Smooth muscle cell (in vitro differentiated cells): ENCODE data around the gene RAB6D. TPM values are rescaled to one million over a fixed set of nuclear protein-coding genes. Genes with fewer than 3 reads are reported as not detected.
"Not testable (repeated sequence)": the region's sequence is repeated elsewhere in the genome, so short reads cannot be mapped to it uniquely, and the experiment has no call there.

Experiments
- DNase-seq: peaks from one replicate; lab custom pipeline; 2025; ENCODE audit not compliant: unreplicated experiment; lab: John Stamatoyannopoulos, UW
- H2AFZ ChIP-seq: fragments of 200-600 bp; sonication (generic); 2 replicates; pipeline ENCODE4 v1.6.0; 2016; ENCODE audit warnings: antibody characterized with exemption, low read depth, mild to moderate bottlenecking
- H3F3A ChIP-seq: fragments of 200-600 bp; sonication (generic); 2 replicates; pipeline ENCODE4 v1.6.0; 2017; ENCODE audit warnings: antibody characterized with exemption, low read depth
- H3K27ac ChIP-seq: fragments of 200-600 bp; sonication (generic); 2 replicates; pipeline ENCODE4 v1.5.1; 2016; ENCODE audit warnings: low read depth, mild to moderate bottlenecking
- H3K27me3 ChIP-seq: fragments of 200-600 bp; sonication (generic); 2 replicates; pipeline ENCODE4 v1.6.1; 2016; ENCODE audit warnings: low read depth, mild to moderate bottlenecking
- H3K36me3 ChIP-seq: fragments of 200-600 bp; sonication (generic); 2 replicates; pipeline ENCODE4 v1.5.1; 2016; ENCODE audit warnings: low read depth
- H3K4me1 ChIP-seq: fragments of 200-600 bp; sonication (generic); 2 replicates; pipeline ENCODE4 v1.5.1; 2016; ENCODE audit warnings: low read depth
- H3K4me2 ChIP-seq: fragments of 200-600 bp; sonication (generic); 2 replicates; pipeline ENCODE4 v1.6.0; 2016; ENCODE audit warnings: mild to moderate bottlenecking
- H3K4me3 ChIP-seq: fragments of 200-600 bp; sonication (generic); 2 replicates; pipeline ENCODE4 v1.5.1; 2016; ENCODE audit warnings: mild to moderate bottlenecking
- H3K79me2 ChIP-seq: fragments of 200-600 bp; sonication (generic); 2 replicates; pipeline ENCODE4 v1.6.0; 2016; ENCODE audit warnings: low read depth, mild to moderate bottlenecking
- H3K9ac ChIP-seq: fragments of 200-600 bp; sonication (generic); 2 replicates; pipeline ENCODE4 v1.6.0; 2016; ENCODE audit warnings: low read depth
- H3K9me3 ChIP-seq: fragments of 200-600 bp; sonication (generic); replicated peaks from 2 replicates; pipeline ENCODE4 v1.5.1; 2016; ENCODE audit warnings: low read depth
- H4K20me1 ChIP-seq: fragments of 200-600 bp; sonication (generic); 2 replicates; pipeline ENCODE4 v1.6.0; 2016; ENCODE audit warnings: low read depth
- CTCF ChIP-seq: fragments of 200-600 bp; sonication (generic); IDR thresholded peaks from 2 replicates; pipeline ENCODE4 v1.5.1; 2017; ENCODE audit warnings: borderline replicate concordance, mild to moderate bottlenecking, antibody characterized with exemption; ENCODE audit not compliant: insufficient read depth, poor library complexity, severe bottlenecking
- WGBS: methylation state at CpG from one replicate; pipeline ENCODE4 v1.1.7; 2016; ENCODE audit warnings: low lambda C conversion rate; 5-methylcytosine and 5-hydroxymethylcytosine counted together
- polyA plus RNA-seq: library from polyadenylated mRNA; unstranded; fragments of >200 nt; fragmentation: Nextera tagmentation; extraction: Ambion mirVana; gene quantifications from 2 replicates; pipeline ENCODE4 v1.2.1, GENCODE V29; 2016
- total RNA-seq: library from RNA; depleted of rRNA; stranded (reverse); fragments of >200 nt; gene quantifications from 2 replicates; pipeline ENCODE4 v1.2.3, GENCODE V29; 2014

RAB6D gene
- total RNA-seq: not detected in 2 replicates
- polyA plus RNA-seq: 0.18 and 0.39 TPM in 2 replicates

GRCh38 chr2:131363703-131364186 lies at the start of gene RAB6D:
Gene RAB6D, minus strand, starts transcription at chr2:131364168. Its CDS starts 448 bp downstream, at chr2:131363720.
- peak within 1 kb of the TSS; percentile 85 for H3K4me2 ChIP-seq
- not testable (repeated sequence) for H3K36me3 ChIP-seq, H3K79me2 ChIP-seq, H3K9ac ChIP-seq, H2AFZ ChIP-seq, H4K20me1 ChIP-seq, DNase-seq, H3F3A ChIP-seq, H3K9me3 ChIP-seq, H3K4me1 ChIP-seq, H3K27ac ChIP-seq
- WGBS: 1% methylated on average over 31 of the region's 50 CpGs
- H3K4me3 ChIP-seq: peak within 1 kb of the TSS; percentile 50
- peaks cover 56% of the 10 kb centered on the region for H3K27me3 ChIP-seq

GRCh38 chr2:131413148-131413747 lies 49.3 kb upstream of the RAB6D start:
- no peaks in the 10 kb centered on the region for H3K4me1 ChIP-seq
- no peaks in the 10 kb centered on the region for H3F3A ChIP-seq
- peak; percentile 77 for TF ChIP-seq CTCF
- no peak overlapping the region for H3K27ac ChIP-seq
- peak overlapping the region; percentile 42 for H2AFZ ChIP-seq
- no peak overlapping the region for H3K4me3 ChIP-seq
- no peaks in the 10 kb centered on the region for H3K9me3 ChIP-seq
- no peak overlapping the region for H3K9ac ChIP-seq
- peaks cover 7% of the 10 kb centered on the region for H3K27me3 ChIP-seq
- no peaks in the 10 kb centered on the region for H3K36me3 ChIP-seq
- H4K20me1 ChIP-seq: no peaks in the 10 kb centered on the region
- no peak overlapping the region for H3K4me2 ChIP-seq
- no peaks in the 10 kb centered on the region for H3K79me2 ChIP-seq
- DNase-seq: no peak
- 10% methylated on average over 7 of the region's 7 CpGs for WGBS

GRCh38 chr2:131410173-131410572 lies 46.2 kb upstream of the RAB6D start:
- H3K9me3 ChIP-seq: no peaks in the 10 kb centered on the region
- no peaks in the 10 kb centered on the region for H4K20me1 ChIP-seq
- H3K4me3 ChIP-seq: no peak overlapping the region
- H3K4me2 ChIP-seq: no peak overlapping the region
- no peaks in the 10 kb centered on the region for H3K79me2 ChIP-seq
- DNase-seq: no peak
- no peaks in the 10 kb centered on the region for H3F3A ChIP-seq
- WGBS: 89% methylated on average over 2 of the region's 2 CpGs
- no peak overlapping the region for H3K9ac ChIP-seq
- H3K27ac ChIP-seq: no peak overlapping the region
- peaks cover 22% of the 10 kb centered on the region for H3K27me3 ChIP-seq
- H3K36me3 ChIP-seq: no peaks in the 10 kb centered on the region
- H2AFZ ChIP-seq: no peak overlapping the region
- no peaks in the 10 kb centered on the region for H3K4me1 ChIP-seq
- no peak for TF ChIP-seq CTCF

GRCh38 chr2:131408778-131409177 lies 44.8 kb upstream of the RAB6D start:
- no peaks in the 10 kb centered on the region for H3K4me1 ChIP-seq
- no peaks in the 10 kb centered on the region for H3K9me3 ChIP-seq
- no peaks in the 10 kb centered on the region for H3K36me3 ChIP-seq
- no peak overlapping the region for H3K4me3 ChIP-seq
- no peaks in the 10 kb centered on the region for H3F3A ChIP-seq
- TF ChIP-seq CTCF: no peak
- no peaks in the 10 kb centered on the region for H4K20me1 ChIP-seq
- no peak overlapping the region for H3K9ac ChIP-seq
- H2AFZ ChIP-seq: no peak overlapping the region
- no peak for DNase-seq
- no peaks in the 10 kb centered on the region for H3K79me2 ChIP-seq
- peaks cover 22% of the 10 kb centered on the region for H3K27me3 ChIP-seq
- no peak overlapping the region for H3K4me2 ChIP-seq
- no peak overlapping the region for H3K27ac ChIP-seq
